HUES48 (cell line): ENCODE measurements around the gene FANK1.

Experiments
- H3K27ac ChIP-seq: one replicate; pipeline ENCODE4 v1.7.0; 2013; ENCODE audit warnings: low read depth, low read length, inconsistent platforms
- H3K27me3 ChIP-seq: 2 replicates; pipeline ENCODE4 v1.6.1; 2013; ENCODE audit warnings: mild to moderate bottlenecking, low read length; ENCODE audit not compliant: control insufficient read depth, insufficient read depth
- H3K36me3 ChIP-seq: 2 replicates; pipeline ENCODE4 v1.6.1; 2013; ENCODE audit warnings: low read length; ENCODE audit not compliant: control insufficient read depth, insufficient read depth
- H3K4me1 ChIP-seq: 2 replicates; pipeline ENCODE4 v1.6.1; 2013; ENCODE audit warnings: mild to moderate bottlenecking, low read length; ENCODE audit not compliant: control insufficient read depth, insufficient read depth
- H3K4me3 ChIP-seq: 2 replicates; pipeline ENCODE4 v1.5.1; 2013; ENCODE audit warnings: mild to moderate bottlenecking, low read depth, low read length
- H3K9ac ChIP-seq: 2 replicates; pipeline ENCODE4 v1.6.1; 2013; ENCODE audit warnings: mild to moderate bottlenecking, low read depth, low read length, moderate library complexity
- H3K9me3 ChIP-seq: 2 replicates; pipeline ENCODE4 v1.6.1; 2013; ENCODE audit warnings: low read length; ENCODE audit not compliant: control insufficient read depth, insufficient read depth

Gene FANK1

DNA sequence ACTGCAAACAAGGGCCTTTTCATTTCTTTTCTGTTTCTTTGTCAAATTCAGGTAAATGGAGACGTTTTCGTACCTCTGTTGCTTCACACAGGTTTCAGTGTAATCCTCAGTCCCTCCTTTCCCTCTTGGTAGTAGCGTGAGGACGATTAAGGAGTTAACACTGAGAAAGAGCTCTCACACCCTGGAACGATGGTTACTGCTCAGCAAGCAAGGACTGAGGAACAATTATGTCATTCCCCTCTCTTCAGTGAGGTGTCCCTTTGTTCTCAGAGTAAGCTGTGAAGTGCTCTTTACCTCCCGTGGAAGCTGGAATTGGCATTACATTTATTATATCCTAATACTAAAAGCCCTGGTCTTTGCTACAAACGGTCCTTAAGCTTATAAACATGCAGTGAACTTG, 95.9 kb downstream of the FANK1 start:
- H3K4me1 ChIP-seq, result no peaks in the 10 kb centered on the region

DNA sequence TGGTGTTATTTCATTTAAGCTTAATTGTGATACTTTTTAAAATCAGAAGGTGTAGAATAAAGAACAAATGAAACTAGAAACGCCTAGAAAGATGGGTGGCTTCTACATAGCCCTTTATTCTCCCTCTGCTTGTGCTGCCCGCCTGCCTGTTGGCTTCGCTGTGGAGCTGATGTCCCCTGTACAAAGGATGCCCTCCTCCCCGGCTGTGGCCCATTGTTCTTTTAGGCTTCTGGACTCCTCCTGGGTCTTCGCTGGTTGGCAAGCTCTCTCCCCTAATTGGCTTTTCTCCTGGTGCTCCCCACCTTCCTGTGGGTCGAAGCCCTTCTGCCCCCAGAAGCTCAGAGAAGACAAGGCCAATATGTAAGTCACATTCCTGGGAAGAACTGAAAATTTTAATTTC, 98.2 kb downstream of the FANK1 start:
- Histone ChIP-seq H3K4me1 (no peaks in the 10 kb centered on the region), H3K4me3 (no peak overlapping the region), H3K9me3 (no peaks in the 10 kb centered on the region), H3K36me3 (no peaks in the 10 kb centered on the region), H3K9ac (no peak overlapping the region), H3K27ac (no peak overlapping the region), H3K27me3 (no peaks in the 10 kb centered on the region)

More for the DNA sequence above, 95.9 kb downstream of the FANK1 start:
- H3K4me3 ChIP-seq, result no peak overlapping the region
- no peaks in the 10 kb centered on the region for H3K9me3 ChIP-seq
- H3K27ac ChIP-seq, result no peak overlapping the region
- H3K9ac ChIP-seq, result no peak overlapping the region
- H3K27me3 ChIP-seq, result no peaks in the 10 kb centered on the region
- H3K36me3 ChIP-seq, result no peaks in the 10 kb centered on the region

DNA sequence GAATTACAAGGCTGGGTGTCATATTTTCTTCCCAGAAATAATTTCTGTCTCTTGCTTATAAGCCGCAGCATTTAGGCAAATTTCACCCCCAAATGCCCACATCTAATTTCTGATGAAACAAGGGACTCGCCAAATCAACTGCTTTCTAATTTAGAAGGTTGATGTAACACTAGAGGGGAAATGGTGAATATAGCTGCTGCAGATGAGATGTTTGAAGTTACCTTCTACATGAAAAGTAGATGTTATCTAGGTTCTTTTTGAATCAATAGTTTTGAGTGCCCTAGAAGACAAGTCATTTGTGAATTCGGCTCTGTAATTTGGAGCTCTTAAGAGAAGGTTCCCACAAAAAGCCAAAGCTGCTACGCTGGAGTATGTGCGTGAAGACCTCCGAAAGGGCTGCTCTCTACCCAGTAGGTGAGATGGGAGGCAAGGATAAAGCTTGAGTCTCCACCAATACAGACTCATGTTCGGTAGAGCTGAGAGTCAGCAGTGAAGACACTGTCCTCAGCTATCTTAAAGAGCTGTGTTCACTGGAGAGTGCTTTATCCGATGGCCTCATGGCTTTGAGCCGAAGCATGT, 99.5 kb downstream of the FANK1 start:
- no peaks in the 10 kb centered on the region for H3K4me1 ChIP-seq
- H3K9me3 ChIP-seq, result no peaks in the 10 kb centered on the region
- H3K27me3 ChIP-seq, result no peaks in the 10 kb centered on the region
- H3K9ac ChIP-seq, result no peak overlapping the region
- no peak overlapping the region for H3K27ac ChIP-seq
- no peak overlapping the region for H3K4me3 ChIP-seq
- H3K36me3 ChIP-seq, result no peaks in the 10 kb centered on the region

- Histone ChIP-seq H3K9me3 (no peaks in the 10 kb centered on the region), H3K27me3 (no peaks in the 10 kb centered on the region), H3K9ac (no peak overlapping the region), H3K4me3 (no peak overlapping the region), H3K27ac (no peak overlapping the region), H3K4me1 (no peaks in the 10 kb centered on the region), H3K36me3 (no peaks in the 10 kb centered on the region)
These were observed 101.2 kb downstream of the FANK1 start for GRCh38 chr10:125997586-125997985.

DNA sequence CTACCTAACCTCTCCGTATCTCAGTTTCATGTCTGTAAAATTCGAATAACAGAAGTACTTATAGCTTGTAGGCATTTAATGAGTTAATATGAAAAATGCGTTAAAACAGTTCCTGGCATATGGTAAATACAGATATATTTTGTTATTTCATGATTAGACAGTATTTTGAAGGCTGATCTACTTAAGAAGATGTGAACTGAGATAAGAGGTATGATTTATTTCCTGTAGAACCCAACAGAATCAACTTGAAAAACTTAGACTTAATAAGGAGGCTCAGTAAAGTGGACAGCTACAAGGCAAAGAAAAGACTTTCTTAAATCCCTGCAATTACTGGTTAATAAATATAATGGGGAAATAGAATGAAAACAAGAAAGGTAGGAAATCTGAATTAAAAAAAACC, 103.3 kb downstream of the FANK1 start:
- H3K9me3 ChIP-seq, result no peaks in the 10 kb centered on the region
- H3K4me3 ChIP-seq, result no peak overlapping the region
- H3K27ac ChIP-seq, result no peak overlapping the region
- no peaks in the 10 kb centered on the region for H3K27me3 ChIP-seq
- H3K9ac ChIP-seq, result no peak overlapping the region
- H3K4me1 ChIP-seq, result no peaks in the 10 kb centered on the region
- no peaks in the 10 kb centered on the region for H3K36me3 ChIP-seq

DNA sequence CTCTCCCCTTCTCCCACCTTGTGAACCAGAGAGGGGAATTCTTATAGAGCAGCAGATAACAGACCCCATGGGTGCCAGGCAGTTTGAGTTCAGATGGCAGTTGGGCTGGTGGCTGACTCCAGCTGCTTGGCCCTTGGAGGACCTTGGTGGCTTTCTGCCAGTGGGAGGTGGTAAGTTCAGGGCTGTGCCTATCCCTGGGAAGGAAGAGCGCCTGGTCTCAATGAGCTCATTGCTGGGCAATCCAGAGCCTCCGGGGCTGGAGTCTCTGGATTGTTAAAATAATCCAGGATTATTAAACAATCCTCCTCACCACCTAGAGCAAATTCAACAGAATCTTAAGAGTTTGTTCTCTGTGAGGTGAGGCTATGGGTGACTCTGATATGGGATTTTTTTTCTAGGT, 105.2 kb downstream of the FANK1 start:
- Histone ChIP-seq H3K4me3 (no peak overlapping the region), H3K27ac (no peak overlapping the region), H3K9me3 (no peaks in the 10 kb centered on the region), H3K27me3 (no peaks in the 10 kb centered on the region), H3K9ac (no peak overlapping the region), H3K4me1 (no peaks in the 10 kb centered on the region), H3K36me3 (no peaks in the 10 kb centered on the region)

DNA sequence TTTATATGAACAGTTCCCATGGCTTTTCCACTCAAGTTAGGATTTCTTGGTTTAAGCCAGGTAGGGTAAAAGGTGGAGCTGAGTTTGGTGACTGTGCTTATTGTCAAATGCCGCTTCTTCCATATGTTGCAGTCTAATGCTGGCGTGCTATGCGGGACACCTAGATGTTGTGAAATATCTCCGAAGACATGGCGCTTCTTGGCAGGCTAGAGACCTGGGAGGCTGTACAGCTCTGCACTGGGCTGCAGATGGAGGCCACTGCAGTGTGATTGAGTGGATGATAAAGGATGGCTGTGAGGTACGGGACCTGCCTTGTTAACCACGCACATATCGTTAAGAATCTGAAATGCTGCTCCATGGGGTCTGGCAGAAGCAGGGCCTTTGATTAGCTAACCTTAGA, 108.4 kb downstream of the FANK1 start:
- Histone ChIP-seq H3K9ac (no peak overlapping the region), H3K9me3 (no peaks in the 10 kb centered on the region), H3K4me1 (no peaks in the 10 kb centered on the region), H3K36me3 (no peaks in the 10 kb centered on the region), H3K27ac (no peak overlapping the region), H3K4me3 (no peak overlapping the region), H3K27me3 (no peaks in the 10 kb centered on the region)

DNA sequence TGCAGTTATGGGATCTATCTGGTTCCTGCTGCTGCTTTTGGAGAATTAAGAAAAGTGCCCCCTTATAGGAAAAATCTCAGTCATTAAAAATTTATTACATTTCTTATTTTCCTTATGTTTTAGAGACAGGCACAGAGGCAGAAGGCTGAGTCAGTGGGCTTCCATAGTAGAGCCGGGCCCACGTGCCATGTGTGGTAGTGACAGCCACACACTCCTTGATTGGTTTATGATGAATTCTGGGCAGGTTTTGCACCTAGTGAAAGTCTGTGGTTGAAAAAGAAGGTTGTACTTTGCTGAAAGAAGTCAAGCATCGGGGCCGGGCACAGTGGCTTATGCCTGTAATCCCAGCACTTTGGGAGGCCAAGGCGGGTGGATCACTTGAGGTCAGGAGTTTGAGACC, 109.9 kb downstream of the FANK1 start:
- Histone ChIP-seq H3K4me3 (no peak overlapping the region), H3K36me3 (no peaks in the 10 kb centered on the region), H3K27ac (no peak overlapping the region), H3K9me3 (no peaks in the 10 kb centered on the region), H3K27me3 (no peaks in the 10 kb centered on the region), H3K4me1 (no peaks in the 10 kb centered on the region), H3K9ac (no peak overlapping the region)

GRCh38 chr10:126006906-126007305, 110.5 kb downstream of the FANK1 start:
- no peaks in the 10 kb centered on the region for H3K4me1 ChIP-seq

DNA sequence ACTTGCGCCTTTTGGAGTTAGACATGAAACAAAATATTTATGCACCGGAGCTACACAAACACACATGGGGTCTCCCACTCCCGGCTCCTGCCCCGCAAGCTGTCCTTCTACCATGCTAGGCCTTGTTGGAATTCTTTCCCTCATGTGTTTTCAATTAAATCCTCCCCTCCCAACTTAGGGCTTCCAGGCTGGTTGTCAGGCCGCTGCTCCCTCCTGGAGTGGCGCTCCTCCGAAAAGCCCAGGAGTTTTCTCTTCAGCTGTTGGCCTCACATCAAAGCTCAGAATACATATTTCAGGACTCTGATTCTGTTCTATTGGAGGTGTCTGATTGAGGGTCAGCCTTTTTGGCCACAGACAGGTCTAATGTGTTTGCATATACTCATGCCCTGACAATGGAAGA, 113.3 kb downstream of the FANK1 start:
- Histone ChIP-seq H3K36me3 (no peaks in the 10 kb centered on the region), H3K27ac (no peak overlapping the region), H3K4me3 (no peak overlapping the region), H3K9ac (no peak overlapping the region), H3K9me3 (no peaks in the 10 kb centered on the region), H3K4me1 (peaks cover 6% of the 10 kb centered on the region; the same call in 1 of the 2 replicates), H3K27me3 (no peaks in the 10 kb centered on the region)

More at GRCh38 chr10:126006906-126007305, 110.5 kb downstream of the FANK1 start:
- no peaks in the 10 kb centered on the region for H3K27me3 ChIP-seq
- H3K9ac ChIP-seq, result no peak overlapping the region
- no peaks in the 10 kb centered on the region for H3K36me3 ChIP-seq
- H3K9me3 ChIP-seq, result no peaks in the 10 kb centered on the region
- no peak overlapping the region for H3K27ac ChIP-seq
- H3K4me3 ChIP-seq, result no peak overlapping the region

- peaks cover 6% of the 10 kb centered on the region; the same call in 1 of the 2 replicates for H3K4me1 ChIP-seq
- no peak overlapping the region for H3K9ac ChIP-seq
- no peak overlapping the region for H3K27ac ChIP-seq
- no peak overlapping the region for H3K4me3 ChIP-seq
- H3K9me3 ChIP-seq, result no peaks in the 10 kb centered on the region
- H3K27me3 ChIP-seq, result no peaks in the 10 kb centered on the region
- no peaks in the 10 kb centered on the region for H3K36me3 ChIP-seq
These were observed 115.6 kb downstream of the FANK1 start for GRCh38 chr10:126011995-126012394.

DNA sequence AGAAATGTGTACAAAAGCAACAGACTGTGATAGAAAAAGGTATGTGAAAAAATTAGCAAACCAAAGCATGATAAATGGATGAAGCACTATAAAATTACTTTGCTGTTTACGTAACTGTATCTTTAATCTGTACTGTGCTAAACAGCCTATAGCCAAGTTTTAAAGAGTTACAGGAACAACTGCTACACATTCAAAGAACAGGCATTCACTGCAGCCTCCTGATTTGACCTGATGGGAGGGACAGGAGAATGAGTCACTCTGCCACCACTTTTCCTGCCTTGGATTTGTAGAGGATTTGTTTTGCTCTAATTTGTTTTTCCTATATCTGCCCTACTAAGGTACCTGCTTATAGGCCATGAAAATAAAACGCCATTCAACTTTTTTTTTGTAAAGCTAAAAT, 116.1 kb downstream of the FANK1 start:
- Histone ChIP-seq H3K36me3 (no peaks in the 10 kb centered on the region), H3K4me1 (peaks cover 6% of the 10 kb centered on the region; the same call in 1 of the 2 replicates), H3K27ac (no peak overlapping the region), H3K4me3 (no peak overlapping the region), H3K9ac (no peak overlapping the region), H3K27me3 (no peaks in the 10 kb centered on the region), H3K9me3 (no peaks in the 10 kb centered on the region)
